A673 (cell line): Measurements from ENCODE around the gene RTEL1.

Experiments used
- EZH2 ChIP-seq: fragments of 200-600 bp; sonication (generic); IDR thresholded peaks from 2 replicates; pipeline ENCODE4 v1.6.1; 2017; ENCODE audit warnings: borderline replicate concordance, low read depth, mild to moderate bottlenecking, mixed read lengths, antibody characterized with exemption, low read length; ENCODE audit not compliant: poor library complexity, severe bottlenecking
- TF ChIP-seq, protein P1 (sequence below): fragments of 300-800, 200-600 bp; sonication (generic); conservative IDR thresholded peaks from 2 replicates; pipeline ENCODE4 v1.5.1; 2017; ENCODE audit warnings: low read depth, mild to moderate bottlenecking, antibody characterized with exemption, low read length, moderate library complexity, mixed read lengths

DNA sequence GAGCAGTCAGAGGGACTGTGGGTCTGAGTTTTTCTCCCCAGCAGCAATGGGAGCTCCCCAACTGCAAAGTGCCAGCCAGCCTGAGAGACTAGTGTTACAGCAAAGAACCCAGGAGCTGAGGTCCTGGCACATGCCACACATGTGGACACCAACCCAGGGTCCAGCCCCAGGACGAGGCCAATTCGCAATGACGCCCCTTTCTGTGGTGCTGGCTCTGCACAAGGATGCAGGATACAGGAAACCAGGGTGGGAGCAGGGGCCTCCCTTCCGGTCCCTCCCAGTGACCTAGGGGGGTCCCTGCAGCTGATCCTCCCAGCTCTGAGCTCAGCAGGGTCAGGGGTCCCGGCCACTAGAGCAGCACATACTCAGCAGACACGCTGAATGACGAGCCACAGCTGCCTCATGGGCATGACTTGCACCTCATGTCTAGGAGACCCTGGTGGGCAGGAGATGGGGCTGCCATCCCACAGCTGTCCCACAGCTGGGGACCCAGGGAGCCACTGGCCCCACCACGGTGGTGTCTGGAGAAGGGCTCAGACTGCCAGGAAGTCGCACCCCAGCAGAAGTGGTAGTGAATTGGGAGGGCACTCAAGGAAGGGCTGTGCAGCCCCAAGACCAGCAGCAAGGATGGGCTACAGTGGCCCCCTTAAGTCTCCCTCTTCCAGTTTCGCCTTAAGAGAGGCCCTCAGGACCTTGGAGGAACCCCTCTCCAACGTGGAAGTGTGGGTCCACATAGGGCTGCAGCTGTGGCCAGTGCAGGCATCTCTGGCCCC is 46.0 kb downstream of the RTEL1 start:
- TF ChIP-seq, protein P1, sequence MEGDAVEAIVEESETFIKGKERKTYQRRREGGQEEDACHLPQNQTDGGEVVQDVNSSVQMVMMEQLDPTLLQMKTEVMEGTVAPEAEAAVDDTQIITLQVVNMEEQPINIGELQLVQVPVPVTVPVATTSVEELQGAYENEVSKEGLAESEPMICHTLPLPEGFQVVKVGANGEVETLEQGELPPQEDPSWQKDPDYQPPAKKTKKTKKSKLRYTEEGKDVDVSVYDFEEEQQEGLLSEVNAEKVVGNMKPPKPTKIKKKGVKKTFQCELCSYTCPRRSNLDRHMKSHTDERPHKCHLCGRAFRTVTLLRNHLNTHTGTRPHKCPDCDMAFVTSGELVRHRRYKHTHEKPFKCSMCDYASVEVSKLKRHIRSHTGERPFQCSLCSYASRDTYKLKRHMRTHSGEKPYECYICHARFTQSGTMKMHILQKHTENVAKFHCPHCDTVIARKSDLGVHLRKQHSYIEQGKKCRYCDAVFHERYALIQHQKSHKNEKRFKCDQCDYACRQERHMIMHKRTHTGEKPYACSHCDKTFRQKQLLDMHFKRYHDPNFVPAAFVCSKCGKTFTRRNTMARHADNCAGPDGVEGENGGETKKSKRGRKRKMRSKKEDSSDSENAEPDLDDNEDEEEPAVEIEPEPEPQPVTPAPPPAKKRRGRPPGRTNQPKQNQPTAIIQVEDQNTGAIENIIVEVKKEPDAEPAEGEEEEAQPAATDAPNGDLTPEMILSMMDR, result no peak
- TF ChIP-seq EZH2, result no peak
